Sigmoid colon (tissue), 7 donors: ENCODE results near the gene IRF2. TPM values are rescaled to one million over a fixed set of nuclear protein-coding genes. Genes with fewer than 3 reads are reported as not detected.

Experiments used
- DNase-seq: peaks from one replicate; pipeline ENCODE4 v3.0.0-alpha.2; 2019
- H3K27ac ChIP-seq, 4 donors: fragments of 200-600 bp; sonication (generic); one replicate each; pipeline ENCODE4 v1.5.1; 2016 to 2019; ENCODE audit warnings: mild to moderate bottlenecking in 1 of 4
- H3K27me3 ChIP-seq, 3 donors: fragments of 200-600 bp; sonication (generic); one replicate each; pipeline ENCODE4 v1.5.1; 2019; ENCODE audit warnings: mild to moderate bottlenecking in 1 of 3
- H3K36me3 ChIP-seq, 4 donors: fragments of 200-600 bp; sonication (generic); one replicate each; pipeline ENCODE4 v1.5.1; 2016 to 2019
- H3K4me1 ChIP-seq, 4 donors: fragments of 200-600 bp; sonication (generic); one replicate each; pipeline ENCODE4 v1.5.1; 2017 to 2019
- H3K4me3 ChIP-seq, 4 donors: fragments of 200-600 bp; sonication (generic); one replicate each; pipeline ENCODE4 v1.5.1; 2017 to 2019; ENCODE audit warnings: mild to moderate bottlenecking in 2 of 4, moderate library complexity in 1 of 4
- H3K9me3 ChIP-seq, 4 donors: fragments of 200-600 bp in 3 of 4; sonication (generic) in 3 of 4; one replicate each; pipeline versions ENCODE4 v1.5.1 to v1.6.1; 2013 to 2019
- EP300 ChIP-seq, 4 donors: sonication (generic); formaldehyde crosslinking; IDR thresholded peaks; one replicate each; pipeline ENCODE4 v1.6.1; 2017; ENCODE audit warnings: antibody characterized with exemption in 4 of 4
- POLR2A ChIP-seq, 2 donors: fragments of 450-650 bp; IDR thresholded peaks; one replicate each; pipeline ENCODE4 v1.6.1; 2016; ENCODE audit warnings: antibody characterized with exemption in 2 of 2, mild to moderate bottlenecking in 2 of 2, moderate library complexity in 2 of 2
- POLR2AphosphoS5 ChIP-seq, 4 donors: sonication (generic); formaldehyde crosslinking; IDR thresholded peaks; one replicate each; pipeline ENCODE4 v1.6.1; 2017; ENCODE audit warnings: antibody characterized with exemption in 4 of 4
- WGBS, 2 donors: extraction: QIAGEN DNeasy Blood & Tissue Kit; methylation state at CpG; one replicate each; pipeline ENCODE4 v1.1.7; 2013; 5-methylcytosine and 5-hydroxymethylcytosine counted together
- intact Hi-C: fragments of 100-400 bp; cut with DNase I; formaldehyde crosslinking; loops from one replicate; pipeline ENCODE4 v1.15.1; 2023
- polyA plus RNA-seq, 3 donors: library from polyadenylated mRNA; stranded (reverse); fragments of 200-250 nt; gene quantifications; one replicate each; pipeline ENCODE4 v1.2.3, GENCODE V29; 2013
- total RNA-seq, 4 donors: library from RNA; depleted of rRNA; stranded (reverse); fragments of >200 nt; gene quantifications; one replicate each; pipeline ENCODE4 v1.1.0, GENCODE V29; 2016
- TF ChIP-seq, protein P1 (sequence below), 4 experiments: fragments of 450-650 bp in 3 of 4; fragments of 200-600 bp in 1 of 4; IDR thresholded peaks; one replicate each; pipeline ENCODE4 v1.5.1; 2016 to 2019; ENCODE audit warnings: antibody characterized with exemption in 4 of 4, mild to moderate bottlenecking in 3 of 4, moderate library complexity in 2 of 4
- donor health status: healthy with polysubstance abuse.
- donor health status: Bipolar disorder and iron deficiency.
- donor health status: healthy.

IRF2 gene
- total RNA-seq = 10 to 100 TPM; 29.3 to 39.7 (median 31.3) TPM
- polyA plus RNA-seq = 10 to 100 TPM; 27.6 to 41.8 (median 35.4) TPM

DNA sequence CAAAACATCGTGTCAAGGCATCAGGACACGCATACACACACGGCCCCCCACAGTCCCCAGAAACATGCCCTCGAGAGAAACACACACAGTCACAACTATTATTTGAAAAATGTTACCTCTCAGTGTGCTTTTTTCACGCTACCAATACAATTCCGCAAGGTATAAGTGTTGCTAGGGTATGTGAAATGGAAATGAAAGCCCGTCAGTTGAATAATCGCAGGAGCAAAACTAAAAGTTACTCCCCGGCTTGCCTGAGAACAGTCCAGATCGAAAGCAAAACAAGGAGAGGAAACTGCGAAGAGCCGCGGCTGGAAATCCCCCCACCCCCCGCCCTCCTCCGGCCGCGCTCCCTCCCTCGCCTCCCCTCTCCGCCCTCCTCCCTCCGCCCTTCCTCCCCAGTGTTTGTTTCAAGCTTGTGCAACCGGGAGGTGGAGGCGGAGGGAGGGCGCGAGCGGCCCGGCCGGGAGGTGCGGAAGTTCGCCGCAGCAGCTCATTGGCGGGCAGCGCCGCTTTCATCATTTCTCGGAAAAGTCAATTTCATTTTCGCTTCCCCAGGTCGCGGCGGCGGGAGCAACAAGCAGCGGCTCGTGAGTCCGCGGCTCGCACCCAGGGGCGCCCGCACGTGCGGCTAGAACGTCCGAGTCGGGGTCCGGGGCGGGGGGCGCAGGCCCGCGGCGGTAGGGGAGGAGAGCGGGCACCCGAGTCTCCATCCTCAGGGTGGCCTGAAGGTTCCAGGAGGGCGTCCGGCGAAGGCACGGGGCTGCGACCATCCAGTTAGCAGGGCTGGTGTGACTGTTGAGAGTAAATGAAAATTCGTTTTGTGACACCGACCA, at the start of gene IRF2:
Gene IRF2 (minus strand): TSS at position 288 of the 833 bp plus-strand sequence. CDS start 45,486 bp downstream, outside the sequence.
- H3K9me3 ChIP-seq = no peaks in the 10 kb centered on the region
- peaks cover 0 to 45% (median 34%) of the 10 kb centered on the region in 4 donors for H3K4me1 ChIP-seq
- TF ChIP-seq, protein P1, sequence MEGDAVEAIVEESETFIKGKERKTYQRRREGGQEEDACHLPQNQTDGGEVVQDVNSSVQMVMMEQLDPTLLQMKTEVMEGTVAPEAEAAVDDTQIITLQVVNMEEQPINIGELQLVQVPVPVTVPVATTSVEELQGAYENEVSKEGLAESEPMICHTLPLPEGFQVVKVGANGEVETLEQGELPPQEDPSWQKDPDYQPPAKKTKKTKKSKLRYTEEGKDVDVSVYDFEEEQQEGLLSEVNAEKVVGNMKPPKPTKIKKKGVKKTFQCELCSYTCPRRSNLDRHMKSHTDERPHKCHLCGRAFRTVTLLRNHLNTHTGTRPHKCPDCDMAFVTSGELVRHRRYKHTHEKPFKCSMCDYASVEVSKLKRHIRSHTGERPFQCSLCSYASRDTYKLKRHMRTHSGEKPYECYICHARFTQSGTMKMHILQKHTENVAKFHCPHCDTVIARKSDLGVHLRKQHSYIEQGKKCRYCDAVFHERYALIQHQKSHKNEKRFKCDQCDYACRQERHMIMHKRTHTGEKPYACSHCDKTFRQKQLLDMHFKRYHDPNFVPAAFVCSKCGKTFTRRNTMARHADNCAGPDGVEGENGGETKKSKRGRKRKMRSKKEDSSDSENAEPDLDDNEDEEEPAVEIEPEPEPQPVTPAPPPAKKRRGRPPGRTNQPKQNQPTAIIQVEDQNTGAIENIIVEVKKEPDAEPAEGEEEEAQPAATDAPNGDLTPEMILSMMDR (IDR thresholded peaks at IDR 0.05) = peak in 2 of 4 experiments; percentile 14 to 16
- TF ChIP-seq EP300 (IDR thresholded peaks at IDR 0.05) (peak in 3 of 4 donors; percentile 1 to 89 (median 68)), POLR2A (IDR thresholded peaks at IDR 0.05) (peak; percentile 87 to 91), POLR2AphosphoS5 (IDR thresholded peaks at IDR 0.05) (peak; percentile 93 to 99 (median 98))
- H3K27ac ChIP-seq = peak within 1 kb of the TSS; percentile 93 to 99 (median 96)
- H3K27me3 ChIP-seq = no peaks in the 10 kb centered on the region
- DNase-seq = peak; percentile 99
- intact Hi-C loops = loop anchor here (1.0 to 10.0 kb wide), 7 partner anchors 47 to 970 kb away; partner anchors contain the start of genes CASP3, ING2 and PRIMPOL
- peak within 1 kb of the TSS; percentile 80 to 95 (median 88) for H3K4me3 ChIP-seq
- WGBS, 2 donors = 0 to 1% methylated on average over 66 of the region's 66 CpGs
- no peaks in the 10 kb centered on the region for H3K36me3 ChIP-seq

DNA sequence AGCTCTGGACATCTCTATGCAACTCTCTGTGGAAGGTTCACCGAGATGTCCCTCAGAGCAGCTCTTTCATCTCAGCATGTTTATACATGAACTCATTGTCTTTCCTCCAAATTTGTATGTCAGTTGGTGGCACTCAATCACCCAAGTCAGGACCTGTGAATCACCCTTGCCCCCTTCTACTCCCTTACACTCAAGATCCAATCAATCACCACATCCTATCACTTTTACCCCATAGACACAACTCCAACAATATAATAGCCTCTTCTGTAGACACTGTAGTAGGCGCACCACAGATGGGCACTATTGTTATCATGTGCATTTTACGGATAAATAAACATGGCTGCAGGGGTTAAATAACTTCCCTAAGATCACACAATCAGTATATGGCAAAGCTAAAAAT, 41.3 kb upstream of the IRF2 start:
- TF ChIP-seq, protein P1 (IDR thresholded peaks at IDR 0.05) = no peak
- TF ChIP-seq POLR2AphosphoS5 (IDR thresholded peaks at IDR 0.05) (no peak), EP300 (IDR thresholded peaks at IDR 0.05) (no peak), POLR2A (IDR thresholded peaks at IDR 0.05) (no peak)
- no peaks in the 10 kb centered on the region for H3K36me3 ChIP-seq
- H3K27me3 ChIP-seq = no peaks in the 10 kb centered on the region
- no peak overlapping the region for H3K4me3 ChIP-seq
- no peak for DNase-seq
- no peak overlapping the region for H3K27ac ChIP-seq
- peaks cover 0 to 14% (median 8%) of the 10 kb centered on the region in 4 donors for H3K4me1 ChIP-seq
- intact Hi-C loops = no loop called here
- no peaks in the 10 kb centered on the region for H3K9me3 ChIP-seq
- WGBS, 2 donors = 96% methylated on average over 3 of the region's 3 CpGs

DNA sequence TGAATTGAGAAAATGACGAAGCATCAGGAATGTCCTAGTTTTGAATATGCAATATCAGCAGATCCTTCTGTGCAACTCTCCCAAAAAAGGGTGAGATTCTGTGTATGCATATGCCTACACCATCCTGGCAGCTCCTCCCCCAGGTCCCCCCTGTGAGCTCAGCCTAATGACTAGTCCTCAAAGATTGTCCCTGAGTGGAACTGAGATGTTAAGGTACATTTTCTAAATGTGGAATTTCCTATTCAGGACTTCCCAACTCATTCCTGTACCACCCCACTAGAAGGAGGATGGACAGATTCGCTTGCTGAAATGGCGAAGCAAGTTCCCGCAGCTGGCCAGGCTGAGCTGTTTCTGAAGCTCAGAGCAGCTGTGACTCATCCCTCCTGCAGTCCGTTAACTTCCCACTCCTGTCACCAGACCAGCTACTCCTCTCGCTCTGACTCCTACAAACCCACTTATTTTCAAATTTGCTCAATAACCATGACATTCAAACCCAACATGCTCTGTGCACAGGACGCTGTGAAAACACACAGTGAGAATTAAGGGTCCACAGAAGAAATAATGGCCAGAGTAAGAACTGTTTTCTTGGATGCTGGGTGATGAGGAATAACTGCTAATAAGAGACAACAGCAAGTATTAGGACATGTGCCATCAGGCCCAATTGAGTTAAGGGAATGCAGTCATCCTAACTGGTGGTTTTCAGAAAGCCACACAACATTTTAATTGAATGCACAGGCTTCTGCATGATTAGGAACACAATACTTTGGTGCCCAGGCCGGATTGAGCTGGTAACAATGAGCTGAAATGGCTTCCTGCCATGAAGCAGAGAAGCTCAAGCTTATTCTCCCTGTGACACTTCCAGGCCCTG, 40.0 kb upstream of the IRF2 start:
- Histone ChIP-seq H3K27ac (peak overlapping the region; percentile 31 to 65 (median 60)), H3K9me3 (peaks cover 0 to 6% (median 0%) of the 10 kb centered on the region in 4 donors), H3K36me3 (no peaks in the 10 kb centered on the region), H3K4me1 (peaks cover 0 to 14% (median 8%) of the 10 kb centered on the region in 4 donors), H3K27me3 (no peaks in the 10 kb centered on the region), H3K4me3 (no peak overlapping the region)
- 51 to 71% methylated on average over 8 of the region's 8 CpGs for WGBS, 2 donors
- DNase-seq = peak; percentile 86
- TF ChIP-seq EP300 (IDR thresholded peaks at IDR 0.05) (no peak), POLR2AphosphoS5 (IDR thresholded peaks at IDR 0.05) (no peak), POLR2A (IDR thresholded peaks at IDR 0.05) (no peak)
- TF ChIP-seq, protein P1 (IDR thresholded peaks at IDR 0.05) = no peak
- intact Hi-C loops = no loop called here

DNA sequence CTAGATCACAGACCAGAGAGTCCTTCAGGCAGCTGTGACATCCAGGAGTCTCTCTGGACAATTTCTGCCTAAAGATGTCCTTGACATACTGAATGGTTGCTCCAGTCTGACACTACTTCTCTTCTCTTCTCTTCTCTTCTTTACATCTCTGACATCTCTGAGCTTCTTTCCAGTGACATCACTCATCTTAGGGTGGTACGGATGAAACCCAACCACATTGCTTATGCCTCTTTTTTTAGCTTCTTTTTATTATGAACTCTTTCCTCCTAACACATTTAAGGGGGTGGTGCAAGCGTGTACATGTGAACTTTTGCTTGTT, 39.4 kb upstream of the IRF2 start:
- peak overlapping the region in 1 of 4 donors; percentile 65 for H3K27ac ChIP-seq
- peaks cover 0 to 6% (median 0%) of the 10 kb centered on the region in 4 donors for H3K9me3 ChIP-seq
- H3K27me3 ChIP-seq = no peaks in the 10 kb centered on the region
- TF ChIP-seq EP300 (IDR thresholded peaks at IDR 0.05) = no peak
- TF ChIP-seq, protein P1 (IDR thresholded peaks at IDR 0.05) = no peak
- TF ChIP-seq POLR2AphosphoS5 (IDR thresholded peaks at IDR 0.05) = no peak
- TF ChIP-seq POLR2A (IDR thresholded peaks at IDR 0.05) = no peak
- H3K36me3 ChIP-seq = no peaks in the 10 kb centered on the region
- WGBS, 2 donors = 43 to 75% methylated on average over 2 of the region's 2 CpGs
- no peak overlapping the region for H3K4me3 ChIP-seq
- no peak for DNase-seq
- intact Hi-C loops = no loop called here
- H3K4me1 ChIP-seq = peaks cover 0 to 14% (median 8%) of the 10 kb centered on the region in 4 donors
